HepG2 (cell line): Measurements from ENCODE around the gene TRIM66. TPM values are rescaled to one million over a fixed set of nuclear protein-coding genes. Genes with fewer than 3 reads are reported as not detected.
A peak's percentile ranks its signal among the peaks of the same experiment; 100 is the strongest.

ENCODE experiments used
- HOXD1 ChIP-seq: sonication (generic); formaldehyde crosslinking; IDR thresholded peaks from 2 replicates; pipeline ENCODE4 v1.5.0; 2020; ENCODE audit warnings: missing genetic modification reagents
- ISX ChIP-seq: sonication (generic); formaldehyde crosslinking; conservative IDR thresholded peaks from 2 replicates; pipeline ENCODE4 v1.5.0; 2020; ENCODE audit warnings: missing genetic modification reagents
- JUN ChIP-seq: sonication (generic); formaldehyde crosslinking; IDR thresholded peaks from 2 replicates; pipeline ENCODE4 v1.4.0; 2020; ENCODE audit warnings: mild to moderate bottlenecking, missing genetic modification reagents
- MAZ ChIP-seq, 2 experiments: sonication (generic) in 1 of 2; formaldehyde crosslinking in 1 of 2; IDR thresholded peaks; 2 replicates each; pipeline versions ENCODE4 v1.5.0 to v1.6.1; 2012 to 2020; ENCODE audit warnings: low read depth in 2 of 2, mild to moderate bottlenecking in 2 of 2, borderline replicate concordance in 1 of 2, improper control_type of control experiment in 1 of 2, low read length in 1 of 2, missing genetic modification reagents in 1 of 2, moderate library complexity in 1 of 2
- SIX1 ChIP-seq: sonication (generic); formaldehyde crosslinking; IDR thresholded peaks from 2 replicates; pipeline ENCODE4 v1.4.0; 2020; ENCODE audit warnings: missing genetic modification reagents, borderline replicate concordance
- SIX4 ChIP-seq: sonication (generic); formaldehyde crosslinking; IDR thresholded peaks from 2 replicates; pipeline ENCODE4 v1.4.0; 2020; ENCODE audit warnings: missing genetic modification reagents
- SMC3 ChIP-seq: IDR thresholded peaks from 2 replicates; pipeline ENCODE4 v1.6.1; 2011; ENCODE audit warnings: low read length, improper control_type of control experiment
- SNAPC5 ChIP-seq: sonication (generic); formaldehyde crosslinking; IDR thresholded peaks from 2 replicates; pipeline ENCODE4 v1.8.1; 2023; ENCODE audit warnings: mild to moderate bottlenecking, missing genetic modification reagents, borderline replicate concordance
- TBP ChIP-seq: sonication (generic); formaldehyde crosslinking; IDR thresholded peaks from 2 replicates; pipeline ENCODE4 v1.5.0; 2020; ENCODE audit warnings: missing genetic modification reagents
- ZNF256 ChIP-seq: sonication (generic); formaldehyde crosslinking; conservative IDR thresholded peaks from 2 replicates; pipeline ENCODE4 v1.4.0; 2020; ENCODE audit warnings: missing genetic modification reagents
- ZNF451 ChIP-seq: sonication (generic); formaldehyde crosslinking; IDR thresholded peaks from 2 replicates; pipeline ENCODE4 v1.5.0; 2020; ENCODE audit warnings: mild to moderate bottlenecking, missing genetic modification reagents
- ZNF597 ChIP-seq: sonication (generic); formaldehyde crosslinking; IDR thresholded peaks from 2 replicates; pipeline ENCODE4 v1.5.0; 2020; ENCODE audit warnings: missing genetic modification reagents
- ZNF75D ChIP-seq: sonication (generic); formaldehyde crosslinking; IDR thresholded peaks from 2 replicates; pipeline ENCODE4 v1.8.1; 2023; ENCODE audit warnings: missing genetic modification reagents, mild to moderate bottlenecking, borderline replicate concordance
- polyA plus RNA-seq, 8 experiments: library from polyadenylated mRNA; depleted of rRNA in 3 of 8; stranded (reverse) in 7 of 8; unstranded in 1 of 8; fragments of >200 nt; fragmentation: Illumina TruSeq in 4 of 8; extraction: Trizol in 4 of 8; gene quantifications; 2 replicates each; pipeline versions ENCODE4 v1.2.1 to v1.2.3, GENCODE V29; 2011 to 2016; ENCODE audit warnings: low read depth in 4 of 8, missing spikeins in 1 of 8, mixed read lengths in 1 of 8; ENCODE audit not compliant: insufficient read depth in 1 of 8
- total RNA-seq, 5 experiments: library from RNA; depleted of rRNA; stranded (reverse); fragments of >200 nt; fragmentation: Illumina TruSeq; extraction: Trizol; gene quantifications; 2 replicates each; pipeline ENCODE4 v1.2.3, GENCODE V29; 2016; ENCODE audit warnings: low read depth in 1 of 5
- TF ChIP-seq, protein P1 (sequence below): sonication (generic); formaldehyde crosslinking; IDR thresholded peaks from 2 replicates; pipeline ENCODE4 v1.5.1; 2020; ENCODE audit warnings: mild to moderate bottlenecking, missing genetic modification reagents
- TF ChIP-seq, protein P2 (sequence below): sonication (generic); formaldehyde crosslinking; IDR thresholded peaks from 2 replicates; pipeline ENCODE4 v1.4.0; 2020; ENCODE audit warnings: missing genetic modification reagents, mild to moderate bottlenecking, borderline replicate concordance
- TF ChIP-seq, protein P3 (sequence below): sonication (generic); formaldehyde crosslinking; IDR thresholded peaks from 2 replicates; pipeline ENCODE4 v1.4.0; 2020; ENCODE audit warnings: missing genetic modification reagents

TRIM66 gene
- total and polyA plus RNA-seq, 2 of the 13 experiments (the other 11 are each of a cell fraction or from before 2014, with no cell fraction given) = 4.9 to 6.1 TPM

DNA sequence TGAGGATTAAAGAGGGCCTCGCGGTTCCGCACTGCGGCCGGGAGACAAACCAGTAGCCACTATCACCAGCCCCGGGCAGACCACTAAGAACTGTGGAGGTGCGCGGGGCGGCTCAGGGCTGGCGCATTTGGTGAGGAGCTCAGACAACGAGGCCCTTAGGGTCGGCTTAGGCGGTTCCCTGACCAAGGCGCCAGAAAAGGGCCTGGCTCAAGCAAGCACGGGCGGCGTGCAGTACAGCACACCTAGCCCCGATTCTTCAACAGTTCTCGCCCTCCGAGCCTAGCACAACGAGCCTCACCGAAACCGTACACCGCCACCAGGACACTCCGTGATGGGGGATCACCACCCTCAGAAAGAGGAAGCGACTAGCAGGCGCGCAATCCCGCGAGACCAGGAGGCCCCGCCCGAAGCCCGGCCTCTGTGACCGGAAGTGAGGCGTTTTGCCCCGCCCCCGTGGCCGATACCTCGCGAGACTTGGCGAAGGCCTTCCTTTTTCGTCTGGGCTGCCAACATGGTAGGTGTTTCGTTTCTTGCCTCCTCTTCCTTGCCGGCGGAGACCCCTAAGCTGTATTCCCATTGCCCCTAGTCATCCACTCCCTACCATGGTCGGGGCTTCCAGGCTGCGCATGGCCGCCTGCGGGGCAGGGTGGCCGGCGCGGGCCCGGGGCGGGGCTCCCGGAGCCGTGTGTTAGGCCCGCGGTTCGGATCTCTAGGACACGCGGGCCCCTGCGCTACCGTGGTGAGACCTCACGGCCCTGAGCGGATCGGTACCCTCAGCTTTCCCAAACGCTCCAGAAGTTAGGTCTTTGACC, at the start of gene TRIM66, which contains the start of gene RPL27A (continued):
- TF ChIP-seq, protein P1, sequence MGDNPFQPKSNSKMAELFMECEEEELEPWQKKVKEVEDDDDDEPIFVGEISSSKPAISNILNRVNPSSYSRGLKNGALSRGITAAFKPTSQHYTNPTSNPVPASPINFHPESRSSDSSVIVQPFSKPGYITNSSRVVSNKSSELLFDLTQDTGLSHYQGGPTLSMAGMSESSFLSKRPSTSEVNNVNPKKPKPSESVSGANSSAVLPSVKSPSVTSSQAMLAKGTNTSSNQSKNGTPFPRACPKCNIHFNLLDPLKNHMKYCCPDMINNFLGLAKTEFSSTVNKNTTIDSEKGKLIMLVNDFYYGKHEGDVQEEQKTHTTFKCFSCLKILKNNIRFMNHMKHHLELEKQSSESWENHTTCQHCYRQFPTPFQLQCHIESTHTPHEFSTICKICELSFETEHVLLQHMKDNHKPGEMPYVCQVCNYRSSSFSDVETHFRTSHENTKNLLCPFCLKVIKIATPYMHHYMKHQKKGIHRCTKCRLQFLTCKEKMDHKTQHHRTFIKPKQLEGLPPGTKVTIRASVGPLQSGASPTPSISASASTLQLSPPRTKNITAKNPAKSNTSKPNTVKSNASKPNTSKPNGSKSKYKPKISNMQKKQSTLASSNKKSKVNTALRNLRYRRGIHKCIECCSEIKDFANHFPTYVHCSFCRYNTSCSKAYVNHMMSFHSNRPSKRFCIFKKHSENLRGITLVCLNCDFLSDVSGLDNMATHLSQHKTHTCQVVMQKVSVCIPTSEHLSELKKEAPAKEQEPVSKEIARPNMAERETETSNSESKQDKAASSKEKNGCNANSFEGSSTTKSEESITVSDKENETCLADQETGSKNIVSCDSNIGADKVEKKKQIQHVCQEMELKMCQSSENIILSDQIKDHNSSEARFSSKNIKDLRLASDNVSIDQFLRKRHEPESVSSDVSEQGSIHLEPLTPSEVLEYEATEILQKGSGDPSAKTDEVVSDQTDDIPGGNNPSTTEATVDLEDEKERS (CRISPR knock-in tag) = no peak
- no peak for TF ChIP-seq ZNF597
- TF ChIP-seq ZNF75D (CRISPR knock-in tag) = peak; percentile 36; the same call in 1 of the 2 replicates
- TF ChIP-seq, protein P2, sequence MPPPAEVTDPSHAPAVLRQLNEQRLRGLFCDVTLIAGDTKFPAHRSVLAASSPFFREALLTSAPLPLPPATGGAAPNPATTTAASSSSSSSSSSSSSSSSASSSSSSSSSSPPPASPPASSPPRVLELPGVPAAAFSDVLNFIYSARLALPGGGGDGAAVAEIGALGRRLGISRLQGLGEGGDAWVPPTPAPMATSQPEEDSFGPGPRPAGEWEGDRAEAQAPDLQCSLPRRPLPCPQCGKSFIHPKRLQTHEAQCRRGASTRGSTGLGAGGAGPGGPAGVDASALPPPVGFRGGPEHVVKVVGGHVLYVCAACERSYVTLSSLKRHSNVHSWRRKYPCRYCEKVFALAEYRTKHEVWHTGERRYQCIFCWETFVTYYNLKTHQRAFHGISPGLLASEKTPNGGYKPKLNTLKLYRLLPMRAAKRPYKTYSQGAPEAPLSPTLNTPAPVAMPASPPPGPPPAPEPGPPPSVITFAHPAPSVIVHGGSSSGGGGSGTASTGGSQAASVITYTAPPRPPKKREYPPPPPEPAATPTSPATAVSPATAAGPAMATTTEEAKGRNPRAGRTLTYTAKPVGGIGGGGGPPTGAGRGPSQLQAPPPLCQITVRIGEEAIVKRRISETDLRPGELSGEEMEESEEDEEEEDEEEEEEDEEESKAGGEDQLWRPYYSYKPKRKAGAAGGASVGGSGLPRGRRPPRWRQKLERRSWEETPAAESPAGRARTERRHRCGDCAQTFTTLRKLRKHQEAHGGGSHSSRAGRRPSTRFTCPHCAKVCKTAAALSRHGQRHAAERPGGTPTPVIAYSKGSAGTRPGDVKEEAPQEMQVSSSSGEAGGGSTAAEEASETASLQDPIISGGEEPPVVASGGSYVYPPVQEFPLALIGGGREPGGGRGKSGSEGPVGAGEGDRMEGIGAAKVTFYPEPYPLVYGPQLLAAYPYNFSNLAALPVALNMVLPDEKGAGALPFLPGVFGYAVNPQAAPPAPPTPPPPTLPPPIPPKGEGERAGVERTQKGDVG (CRISPR knock-in tag) = 0 out of 2 replicates have a peak, but pooled peaks have one; percentile 11
- peak; percentile 49; the same call in 1 of the 2 replicates for TF ChIP-seq HOXD1 (CRISPR knock-in tag)
- TF ChIP-seq SMC3 = no peak
- TF ChIP-seq ZNF256 (CRISPR knock-in tag) = no peak
- no peak; the same call in 1 of the 2 replicates for TF ChIP-seq MAZ (IDR thresholded peaks at IDR 0.05; ENCODE audit: borderline replicate concordance, low read depth, low read length)
- peak; percentile 96 for TF ChIP-seq MAZ (CRISPR knock-in tag; IDR thresholded peaks at IDR 0.05; ENCODE audit: low read depth)
- 0 out of 2 replicates have a peak, but pooled peaks have one; percentile 4 for TF ChIP-seq TBP (CRISPR knock-in tag)
- TF ChIP-seq, protein P3, sequence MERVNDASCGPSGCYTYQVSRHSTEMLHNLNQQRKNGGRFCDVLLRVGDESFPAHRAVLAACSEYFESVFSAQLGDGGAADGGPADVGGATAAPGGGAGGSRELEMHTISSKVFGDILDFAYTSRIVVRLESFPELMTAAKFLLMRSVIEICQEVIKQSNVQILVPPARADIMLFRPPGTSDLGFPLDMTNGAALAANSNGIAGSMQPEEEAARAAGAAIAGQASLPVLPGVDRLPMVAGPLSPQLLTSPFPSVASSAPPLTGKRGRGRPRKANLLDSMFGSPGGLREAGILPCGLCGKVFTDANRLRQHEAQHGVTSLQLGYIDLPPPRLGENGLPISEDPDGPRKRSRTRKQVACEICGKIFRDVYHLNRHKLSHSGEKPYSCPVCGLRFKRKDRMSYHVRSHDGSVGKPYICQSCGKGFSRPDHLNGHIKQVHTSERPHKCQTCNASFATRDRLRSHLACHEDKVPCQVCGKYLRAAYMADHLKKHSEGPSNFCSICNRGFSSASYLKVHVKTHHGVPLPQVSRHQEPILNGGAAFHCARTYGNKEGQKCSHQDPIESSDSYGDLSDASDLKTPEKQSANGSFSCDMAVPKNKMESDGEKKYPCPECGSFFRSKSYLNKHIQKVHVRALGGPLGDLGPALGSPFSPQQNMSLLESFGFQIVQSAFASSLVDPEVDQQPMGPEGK (CRISPR knock-in tag) = peak; percentile 28
- TF ChIP-seq JUN (CRISPR knock-in tag) = no peak
- peak; percentile 72; the same call in 1 of the 2 replicates for TF ChIP-seq ZNF451 (CRISPR knock-in tag)
- TF ChIP-seq SIX4 (CRISPR knock-in tag) = no peak; the same call in 1 of the 2 replicates
- TF ChIP-seq ISX (CRISPR knock-in tag) = no peak
- TF ChIP-seq SNAPC5 (CRISPR knock-in tag) = no peak
- no peak for TF ChIP-seq SIX1 (CRISPR knock-in tag)
